Panc1 (cell line): ENCODE results near the gene ARHGEF3.

Experiments
- POLR2AphosphoS5 ChIP-seq: IDR thresholded peaks from 2 replicates; pipeline ENCODE4 v1.6.1; 2012; ENCODE audit warnings: mild to moderate bottlenecking, low read depth, low read length, moderate library complexity
- TF ChIP-seq, protein P1 (sequence below): fragments of 450-650 bp; IDR thresholded peaks from 2 replicates; pipeline ENCODE4 v1.5.1; 2017; ENCODE audit warnings: mild to moderate bottlenecking

DNA sequence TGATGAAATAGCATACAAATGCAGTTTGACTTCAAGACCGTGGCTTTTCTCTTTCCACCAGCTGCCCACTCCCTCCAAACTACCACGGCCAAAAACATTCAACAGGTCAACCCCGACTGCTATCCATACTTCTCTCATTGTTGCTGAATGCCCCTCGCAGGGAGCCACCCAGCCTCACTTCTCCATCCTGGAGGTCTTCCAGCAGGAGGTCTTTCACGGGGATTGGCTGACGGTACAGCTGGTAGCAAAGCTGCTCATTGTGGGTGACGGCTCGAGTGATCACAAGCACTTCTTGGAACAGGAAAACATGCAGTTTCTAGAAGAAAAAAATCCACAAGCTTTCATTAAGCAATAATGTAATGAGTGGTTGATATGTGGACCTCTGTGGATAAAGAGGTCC lies 69.6 kb downstream of the ARHGEF3 start:
- no peak for TF ChIP-seq POLR2AphosphoS5
- TF ChIP-seq, protein P1, sequence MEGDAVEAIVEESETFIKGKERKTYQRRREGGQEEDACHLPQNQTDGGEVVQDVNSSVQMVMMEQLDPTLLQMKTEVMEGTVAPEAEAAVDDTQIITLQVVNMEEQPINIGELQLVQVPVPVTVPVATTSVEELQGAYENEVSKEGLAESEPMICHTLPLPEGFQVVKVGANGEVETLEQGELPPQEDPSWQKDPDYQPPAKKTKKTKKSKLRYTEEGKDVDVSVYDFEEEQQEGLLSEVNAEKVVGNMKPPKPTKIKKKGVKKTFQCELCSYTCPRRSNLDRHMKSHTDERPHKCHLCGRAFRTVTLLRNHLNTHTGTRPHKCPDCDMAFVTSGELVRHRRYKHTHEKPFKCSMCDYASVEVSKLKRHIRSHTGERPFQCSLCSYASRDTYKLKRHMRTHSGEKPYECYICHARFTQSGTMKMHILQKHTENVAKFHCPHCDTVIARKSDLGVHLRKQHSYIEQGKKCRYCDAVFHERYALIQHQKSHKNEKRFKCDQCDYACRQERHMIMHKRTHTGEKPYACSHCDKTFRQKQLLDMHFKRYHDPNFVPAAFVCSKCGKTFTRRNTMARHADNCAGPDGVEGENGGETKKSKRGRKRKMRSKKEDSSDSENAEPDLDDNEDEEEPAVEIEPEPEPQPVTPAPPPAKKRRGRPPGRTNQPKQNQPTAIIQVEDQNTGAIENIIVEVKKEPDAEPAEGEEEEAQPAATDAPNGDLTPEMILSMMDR = no peak
